ENCODE measurements around the gene LSAMP.
"Not testable (repeated sequence)": the region's sequence is repeated elsewhere in the genome, so short reads cannot be mapped to it uniquely, and the experiment has no call there.

LSAMP gene

DNA sequence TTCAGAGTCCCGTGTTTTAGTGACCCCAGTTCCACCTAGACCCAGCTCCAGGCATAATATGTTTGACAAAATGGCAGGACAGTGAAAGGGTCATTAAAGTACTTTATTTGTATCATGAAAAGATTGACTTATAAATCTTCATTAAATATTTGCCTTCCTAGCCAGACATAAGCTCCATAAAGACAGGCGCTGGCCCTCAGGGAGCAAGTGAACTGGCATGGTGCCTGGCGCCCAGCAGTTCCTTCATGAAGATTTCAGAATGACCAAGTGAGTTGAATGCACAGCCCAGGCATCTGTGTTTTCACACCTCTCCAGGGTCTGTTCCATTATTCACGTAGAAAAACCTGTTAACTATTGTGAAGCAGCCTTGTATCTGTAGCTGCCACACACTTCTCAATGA is 655.8 kb downstream of the LSAMP start:
- DNase-seq (ENCODE audit: insufficient read length, low spot score), result no peak
- TF ChIP-seq POLR2AphosphoS5 (IDR thresholded peaks at IDR 0.05; ENCODE audit: low read depth, low read length) (no peak), SPI1 (IDR thresholded peaks at IDR 0.05; ENCODE audit: low read depth, low read length) (no peak), TAF1 (IDR thresholded peaks at IDR 0.05; ENCODE audit: low read depth, low read length) (no peak), POLR2A (IDR thresholded peaks at IDR 0.05; ENCODE audit: low read depth, low read length) (no peak), PAX5 (IDR thresholded peaks at IDR 0.05; ENCODE audit: insufficient read depth, low read length, severe bottlenecking) (no peak), POU2F2 (IDR thresholded peaks at IDR 0.05; ENCODE audit: low read depth, low read length) (no peak)
- FAIRE-seq, result no peak

DNA sequence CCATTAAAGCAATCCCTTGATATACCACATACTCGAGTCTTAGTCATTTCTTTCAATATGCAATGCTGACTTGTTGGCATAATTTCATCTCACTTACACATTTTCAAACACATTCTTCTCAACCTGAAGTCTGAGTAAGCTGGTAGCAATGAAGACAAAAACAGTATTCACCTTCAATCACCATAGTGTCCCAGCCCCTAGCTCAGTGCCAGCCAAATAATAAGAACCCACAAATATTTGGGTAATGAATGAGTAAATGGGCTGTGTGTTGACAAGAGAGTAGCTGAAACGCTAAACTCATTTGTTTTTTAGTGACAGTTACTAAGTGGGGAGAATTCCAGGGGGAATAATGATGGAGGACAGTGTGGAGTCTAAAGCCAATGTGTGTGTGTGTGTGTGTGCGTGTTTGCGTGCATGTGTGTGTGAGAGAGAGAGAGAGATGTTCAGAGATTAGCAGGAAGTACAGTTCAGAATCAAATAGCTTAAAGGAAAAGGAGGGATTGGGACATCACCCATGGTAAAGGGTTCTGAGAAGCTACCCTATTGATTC is 656.3 kb downstream of the LSAMP start:
- no peak for DNase-seq (ENCODE audit: insufficient read length, low spot score)
- FAIRE-seq, result no peak
- TF ChIP-seq POLR2A (IDR thresholded peaks at IDR 0.05; ENCODE audit: low read depth, low read length) (no peak), TAF1 (IDR thresholded peaks at IDR 0.05; ENCODE audit: low read depth, low read length) (no peak)

DNA sequence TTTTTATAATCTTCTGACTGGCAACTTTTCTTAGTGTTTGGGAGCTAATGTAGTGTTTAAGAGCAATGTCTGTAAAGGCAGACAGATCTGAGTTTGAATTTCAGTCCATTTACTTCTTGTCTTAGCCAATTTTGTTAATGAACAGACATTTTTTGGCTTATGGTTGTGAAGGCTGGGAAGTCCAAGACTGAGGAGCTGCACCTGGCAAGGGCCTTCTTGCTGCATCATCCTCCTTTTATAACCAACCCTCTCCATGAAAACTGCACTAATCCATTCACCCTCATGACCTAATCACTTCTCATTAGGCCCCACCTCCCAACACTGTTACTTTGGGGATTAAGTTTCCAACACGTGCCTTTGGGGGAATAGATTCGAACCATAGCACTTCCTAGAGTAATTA is 657.5 kb downstream of the LSAMP start:
- FAIRE-seq, result no peak
- no peak for TF ChIP-seq POLR2AphosphoS5 (IDR thresholded peaks at IDR 0.05; ENCODE audit: low read depth, low read length)
- TF ChIP-seq POU2F2 (IDR thresholded peaks at IDR 0.05; ENCODE audit: low read depth, low read length), result no peak
- no peak for TF ChIP-seq TAF1 (IDR thresholded peaks at IDR 0.05; ENCODE audit: low read depth, low read length)
- TF ChIP-seq POLR2A (IDR thresholded peaks at IDR 0.05; ENCODE audit: low read depth, low read length), result no peak
- TF ChIP-seq SPI1 (IDR thresholded peaks at IDR 0.05; ENCODE audit: low read depth, low read length), result no peak
- TF ChIP-seq PAX5 (IDR thresholded peaks at IDR 0.05; ENCODE audit: insufficient read depth, low read length, severe bottlenecking), result no peak

DNA sequence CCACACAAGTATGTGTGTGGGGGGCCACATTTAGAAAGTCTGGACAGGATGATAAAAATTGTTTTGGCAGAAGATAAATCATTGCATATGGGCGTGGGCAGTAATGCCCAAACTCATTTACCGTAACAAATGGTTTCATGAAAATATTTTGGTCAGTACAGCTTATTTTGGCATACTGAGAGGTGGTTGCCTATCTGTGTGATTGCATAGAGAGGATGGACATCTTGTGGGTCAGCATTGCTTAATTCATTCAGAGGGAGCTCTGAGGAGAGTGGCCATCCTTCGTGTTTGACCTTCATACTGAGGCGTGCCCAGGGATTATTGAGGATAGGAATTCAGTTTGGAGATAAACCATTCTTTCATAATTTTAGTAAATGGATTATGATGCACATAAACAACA is 659.5 kb downstream of the LSAMP start:
- FAIRE-seq (no peak), DNase-seq (ENCODE audit: insufficient read length, low spot score) (no peak)
- TF ChIP-seq SPI1 (IDR thresholded peaks at IDR 0.05; ENCODE audit: low read depth, low read length) (no peak), TAF1 (IDR thresholded peaks at IDR 0.05; ENCODE audit: low read depth, low read length) (no peak), PAX5 (IDR thresholded peaks at IDR 0.05; ENCODE audit: insufficient read depth, low read length, severe bottlenecking) (no peak), POU2F2 (IDR thresholded peaks at IDR 0.05; ENCODE audit: low read depth, low read length) (no peak), POLR2AphosphoS5 (IDR thresholded peaks at IDR 0.05; ENCODE audit: low read depth, low read length) (no peak)

More for the DNA sequence above, 657.5 kb downstream of the LSAMP start:
- DNase-seq (ENCODE audit: insufficient read length, low spot score), result no peak

DNA sequence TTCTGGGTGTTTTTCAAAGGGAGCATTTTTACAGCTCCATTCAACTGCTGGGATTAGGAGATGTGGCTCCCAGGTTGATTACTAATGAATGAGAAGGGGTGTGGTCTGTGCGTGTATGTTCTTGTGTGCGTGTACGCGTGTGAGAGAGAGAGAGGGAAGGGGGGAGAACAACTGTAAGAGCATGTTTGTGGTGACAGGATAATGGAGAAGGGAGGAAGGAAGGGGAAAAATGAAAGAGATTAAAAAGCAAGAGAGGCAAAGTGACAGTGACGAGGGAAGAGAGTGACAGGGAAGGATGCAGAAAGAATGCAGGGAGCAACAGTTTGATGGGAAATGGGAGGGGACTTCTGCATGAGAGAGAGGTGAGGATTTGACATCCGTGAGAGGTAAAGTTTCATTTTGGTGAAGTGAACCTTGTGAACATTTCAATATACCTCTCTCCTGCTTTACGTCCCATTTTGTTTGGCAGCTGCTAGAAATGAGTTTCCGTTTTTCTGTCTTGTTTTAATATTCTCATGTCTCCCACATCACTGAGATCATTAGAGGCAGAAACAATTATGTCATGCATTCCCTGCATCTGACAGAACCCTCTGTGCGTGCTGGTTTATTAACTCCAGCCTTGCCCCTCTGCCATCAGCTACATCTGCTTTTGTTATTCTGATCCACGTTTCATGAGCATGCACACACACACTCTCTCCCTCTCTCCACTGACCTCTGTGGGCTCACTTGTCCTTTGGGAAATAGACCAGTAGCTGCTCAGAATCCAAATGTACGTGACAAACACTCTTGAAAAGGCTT is 660.3 kb downstream of the LSAMP start:
- TF ChIP-seq PAX5 (IDR thresholded peaks at IDR 0.05; ENCODE audit: insufficient read depth, low read length, severe bottlenecking) (no peak), POLR2A (IDR thresholded peaks at IDR 0.05; ENCODE audit: low read depth, low read length) (no peak), TAF1 (IDR thresholded peaks at IDR 0.05; ENCODE audit: low read depth, low read length) (no peak), POLR2AphosphoS5 (IDR thresholded peaks at IDR 0.05; ENCODE audit: low read depth, low read length) (no peak), POU2F2 (IDR thresholded peaks at IDR 0.05; ENCODE audit: low read depth, low read length) (no peak), SPI1 (IDR thresholded peaks at IDR 0.05; ENCODE audit: low read depth, low read length) (no peak)
- DNase-seq (ENCODE audit: insufficient read length, low spot score) (no peak), FAIRE-seq (no peak)

DNA sequence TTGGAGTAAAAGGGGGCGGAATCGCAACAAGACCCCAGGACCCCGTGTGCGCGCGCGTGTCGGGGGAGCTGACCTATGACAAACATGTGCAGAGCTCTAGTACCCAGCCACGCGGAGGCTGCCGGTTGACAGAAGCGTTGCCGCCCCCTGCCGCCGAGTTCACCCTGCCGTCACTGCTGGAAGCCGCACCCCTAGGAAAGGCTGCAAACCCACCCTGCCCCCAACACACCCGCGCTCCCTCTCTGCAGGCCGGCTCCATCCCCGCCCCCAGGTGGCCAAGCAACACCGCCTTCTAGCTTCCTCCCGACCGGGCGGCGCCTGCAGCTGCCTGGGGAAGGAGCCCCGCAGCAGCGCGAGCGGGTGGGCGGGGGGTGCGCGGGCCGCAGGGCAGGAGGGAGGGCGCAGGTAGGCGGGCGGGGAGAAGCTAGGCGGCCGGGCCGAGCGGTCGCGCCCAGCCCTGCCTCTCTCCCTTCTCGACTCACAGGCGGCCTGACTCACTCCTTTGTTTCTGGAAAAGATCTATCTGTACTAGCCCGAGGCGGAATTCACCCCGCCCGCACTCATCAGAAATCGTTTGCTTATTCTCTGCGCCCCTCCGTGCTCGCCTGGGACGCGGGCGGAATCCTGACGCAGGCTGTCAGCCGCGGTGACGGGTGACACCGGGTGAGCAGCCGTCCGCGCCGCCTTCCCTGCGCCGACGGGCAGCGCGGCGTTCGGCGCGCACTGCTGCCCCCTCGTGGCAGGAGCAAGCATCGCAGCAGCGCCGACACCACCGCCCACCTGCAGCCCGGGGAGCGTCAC is 661.1 kb downstream of the LSAMP start:
- FAIRE-seq (peak; percentile 99), DNase-seq (ENCODE audit: insufficient read length, low spot score) (peak; percentile 83)
- TF ChIP-seq POLR2A (IDR thresholded peaks at IDR 0.05; ENCODE audit: low read depth, low read length), result no peak

DNA sequence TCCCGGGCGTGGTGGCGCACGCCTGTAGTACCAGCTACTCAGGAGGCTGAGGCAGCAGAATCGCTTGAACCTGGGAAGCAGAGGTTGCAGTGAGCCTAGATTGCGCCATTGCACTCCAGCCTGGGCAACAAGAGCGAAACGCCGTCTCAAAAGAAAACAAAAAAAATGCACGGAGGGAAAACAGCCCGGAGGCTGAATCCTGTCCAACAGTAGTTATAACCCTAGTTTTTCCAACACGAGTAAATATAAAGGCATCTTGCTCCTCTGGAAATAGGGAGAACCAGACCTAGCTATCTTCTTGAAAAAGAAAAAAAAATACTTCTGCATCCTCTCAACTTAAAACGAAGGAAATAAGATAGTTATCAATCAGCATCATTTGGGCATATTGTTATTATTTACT is 661.9 kb downstream of the LSAMP start:
- DNase-seq (ENCODE audit: insufficient read length, low spot score); FAIRE-seq: not testable (repeated sequence)

DNA sequence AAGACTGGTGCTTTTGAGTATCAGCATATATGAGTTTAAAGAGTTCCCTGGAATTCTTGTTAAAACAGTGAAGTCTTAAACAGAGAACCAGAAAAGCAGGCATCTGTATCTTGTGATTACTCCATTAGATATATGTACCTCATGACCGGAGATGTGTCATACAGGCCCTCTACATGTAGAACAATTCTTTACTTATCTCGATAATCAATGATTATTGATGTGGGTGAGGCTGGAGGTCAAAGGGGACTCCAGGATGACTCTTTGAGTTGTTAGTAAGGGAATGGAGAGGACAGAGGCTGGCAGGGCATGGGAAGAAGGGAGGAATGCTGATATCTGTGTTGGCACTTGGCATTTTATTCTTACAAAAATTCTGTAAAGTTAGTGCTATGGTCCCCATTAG is 666.3 kb downstream of the LSAMP start:
- no peak for FAIRE-seq
- TF ChIP-seq POU2F2 (IDR thresholded peaks at IDR 0.05; ENCODE audit: low read depth, low read length), result no peak
- TF ChIP-seq POLR2A (IDR thresholded peaks at IDR 0.05; ENCODE audit: low read depth, low read length), result no peak
- no peak for TF ChIP-seq TAF1 (IDR thresholded peaks at IDR 0.05; ENCODE audit: low read depth, low read length)
- TF ChIP-seq PAX5 (IDR thresholded peaks at IDR 0.05; ENCODE audit: insufficient read depth, low read length, severe bottlenecking), result no peak
- no peak for TF ChIP-seq SPI1 (IDR thresholded peaks at IDR 0.05; ENCODE audit: low read depth, low read length)
- no peak for TF ChIP-seq POLR2AphosphoS5 (IDR thresholded peaks at IDR 0.05; ENCODE audit: low read depth, low read length)

DNA sequence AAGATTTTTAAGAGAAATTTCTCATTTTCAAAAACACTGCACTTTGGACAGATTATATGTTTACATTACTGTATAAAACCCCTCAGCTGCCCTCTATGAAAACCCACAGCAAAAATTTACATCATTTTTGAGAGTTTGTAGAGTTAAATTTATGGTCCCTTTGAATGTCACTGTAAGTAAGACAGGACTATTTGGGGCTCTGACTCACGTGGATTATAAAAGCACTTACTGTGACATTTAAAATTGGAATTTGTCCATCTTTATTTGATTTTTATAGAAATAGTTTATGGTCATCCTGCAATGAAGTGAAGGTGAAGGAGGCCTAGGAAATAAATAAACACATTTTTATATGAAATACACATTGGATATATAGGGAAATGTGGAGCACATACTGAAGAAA is 672.3 kb downstream of the LSAMP start:
- DNase-seq (ENCODE audit: insufficient read length, low spot score) (no peak), FAIRE-seq (no peak)
- TF ChIP-seq POLR2A (IDR thresholded peaks at IDR 0.05; ENCODE audit: low read depth, low read length) (no peak), SPI1 (IDR thresholded peaks at IDR 0.05; ENCODE audit: low read depth, low read length) (no peak), PAX5 (IDR thresholded peaks at IDR 0.05; ENCODE audit: insufficient read depth, low read length, severe bottlenecking) (no peak), POU2F2 (IDR thresholded peaks at IDR 0.05; ENCODE audit: low read depth, low read length) (no peak), POLR2AphosphoS5 (IDR thresholded peaks at IDR 0.05; ENCODE audit: low read depth, low read length) (no peak), TAF1 (IDR thresholded peaks at IDR 0.05; ENCODE audit: low read depth, low read length) (no peak)

More for the DNA sequence above, 666.3 kb downstream of the LSAMP start:
- no peak for DNase-seq (ENCODE audit: insufficient read length, low spot score)

DNA sequence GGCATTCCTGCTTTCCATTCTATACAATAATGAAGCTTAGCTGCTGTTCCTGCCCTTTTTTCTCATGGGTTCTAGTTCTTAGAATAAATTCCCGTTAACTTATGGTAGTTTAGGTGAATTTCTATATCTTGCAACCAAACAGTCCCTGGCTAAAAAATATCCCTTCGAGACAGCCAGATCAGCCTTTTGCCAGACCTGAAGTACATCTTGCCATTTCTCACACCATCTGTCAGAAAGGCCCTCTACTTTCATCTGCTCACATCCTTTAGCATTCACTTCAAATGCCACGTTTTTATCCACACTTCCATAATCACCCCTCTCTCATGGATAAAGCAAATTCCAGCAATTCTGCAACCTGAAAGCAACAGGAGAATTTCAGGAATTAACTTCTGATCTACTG is 676.6 kb downstream of the LSAMP start:
- FAIRE-seq, result no peak
- TF ChIP-seq TAF1 (IDR thresholded peaks at IDR 0.05; ENCODE audit: low read depth, low read length) (no peak), POLR2AphosphoS5 (IDR thresholded peaks at IDR 0.05; ENCODE audit: low read depth, low read length) (no peak), POU2F2 (IDR thresholded peaks at IDR 0.05; ENCODE audit: low read depth, low read length) (no peak), SPI1 (IDR thresholded peaks at IDR 0.05; ENCODE audit: low read depth, low read length) (no peak), POLR2A (IDR thresholded peaks at IDR 0.05; ENCODE audit: low read depth, low read length) (no peak), PAX5 (IDR thresholded peaks at IDR 0.05; ENCODE audit: insufficient read depth, low read length, severe bottlenecking) (no peak)

More for the DNA sequence above, 676.6 kb downstream of the LSAMP start:
- DNase-seq (ENCODE audit: insufficient read length, low spot score), result no peak

Measured in GM12891 (cell line).